ENCODE results near the gene ADAMTSL5. TPM values are rescaled to one million over a fixed set of nuclear protein-coding genes. Genes with fewer than 3 reads are reported as not detected.
"Not testable (repeated sequence)": the region's sequence is repeated elsewhere in the genome, so short reads cannot be mapped to it uniquely, and the experiment has no call there.

The ADAMTSL5 gene
- total RNA-seq, 1 experiment from 2014 or later: 23.9 TPM

- Mint-ChIP-seq H3K4me3 (ENCODE audit: unreplicated experiment) (no peak overlapping the region), H3K9me3 (ENCODE audit: unreplicated experiment) (no peaks in the 10 kb centered on the region), H3K36me3 (ENCODE audit: insufficient read depth, unreplicated experiment) (no peaks in the 10 kb centered on the region), H3K27me3 (ENCODE audit: insufficient read depth, unreplicated experiment) (peaks cover 5% of the 10 kb centered on the region), H3K4me1 (ENCODE audit: low read depth, unreplicated experiment) (no peaks in the 10 kb centered on the region), H3K27ac (ENCODE audit: unreplicated experiment) (no peak overlapping the region)
- peak in 1 of 2 experiments; percentile 34 for DNase-seq
- H3K36me3 ChIP-seq (ENCODE audit: control insufficient read depth, insufficient read depth, low read length): no peaks in the 10 kb centered on the region
- no peak overlapping the region for H3K4me3 ChIP-seq (ENCODE audit: low read depth, low read length)
- POLR2A ChIA-PET: no interaction called here
- TF ChIP-seq CTCF (IDR thresholded peaks at IDR 0.05; ENCODE audit: insufficient read depth in 1 of 2, low read depth in 1 of 2, low read length in 1 of 2, severe bottlenecking in 1 of 2, unreplicated experiment in 1 of 2): no peak
- intact Hi-C loops (cut with micrococcal nuclease; ENCODE audit: unreplicated experiment): no loop called here
- H3K9me3 ChIP-seq: no peaks in the 10 kb centered on the region
- H3K4me1 ChIP-seq: no peaks in the 10 kb centered on the region
- no TSS peak for BruUV-seq (replicated peaks)
- H3K27me3 ChIP-seq (replicated peaks; ENCODE audit: control insufficient read depth, insufficient read depth, low read length): peaks cover 3% of the 10 kb centered on the region
- CTCF ChIA-PET: no interaction called here
These were observed 7.5 kb upstream of the ADAMTSL5 start for GRCh38 chr19:1520203-1520780.

- H3K27ac Mint-ChIP-seq (ENCODE audit: unreplicated experiment); BruUV-seq (replicated peaks); DNase-seq; H3K4me3 Mint-ChIP-seq (ENCODE audit: unreplicated experiment); POLR2A ChIA-PET; H3K36me3 ChIP-seq (ENCODE audit: control insufficient read depth, insufficient read depth, low read length); H3K4me3 ChIP-seq (ENCODE audit: low read depth, low read length); H3K36me3 Mint-ChIP-seq (ENCODE audit: insufficient read depth, unreplicated experiment); intact Hi-C loops (cut with micrococcal nuclease; ENCODE audit: unreplicated experiment); H3K4me1 Mint-ChIP-seq (ENCODE audit: low read depth, unreplicated experiment); H3K27me3 ChIP-seq (replicated peaks; ENCODE audit: control insufficient read depth, insufficient read depth, low read length); H3K4me1 ChIP-seq; H3K9me3 ChIP-seq; H3K9me3 Mint-ChIP-seq (ENCODE audit: unreplicated experiment); H3K27me3 Mint-ChIP-seq (ENCODE audit: insufficient read depth, unreplicated experiment): not testable (repeated sequence)
- CTCF ChIA-PET: interaction anchor here (0.6 kb wide), 1 partner anchor 333 kb away, joined by 3 read pairs; no protein-coding TSS in a partner anchor
These were observed 7.0 kb upstream of the ADAMTSL5 start for GRCh38 chr19:1519802-1520201.

- ChIA-PET CTCF (no interaction called here), POLR2A (interaction anchor here (0.7 kb wide), 1 partner anchor 239 kb away, joined by 5 read pairs; no protein-coding TSS in a partner anchor)
- no peak overlapping the region for H3K4me3 Mint-ChIP-seq (ENCODE audit: unreplicated experiment)
- H3K9me3 Mint-ChIP-seq (ENCODE audit: unreplicated experiment): no peaks in the 10 kb centered on the region
- no peaks in the 10 kb centered on the region for H3K36me3 ChIP-seq (ENCODE audit: control insufficient read depth, insufficient read depth, low read length)
- no peaks in the 10 kb centered on the region for H3K27me3 Mint-ChIP-seq (ENCODE audit: insufficient read depth, unreplicated experiment)
- H3K4me1 ChIP-seq: no peaks in the 10 kb centered on the region
- H3K4me3 ChIP-seq (ENCODE audit: low read depth, low read length): no peak overlapping the region
- intact Hi-C loops (cut with micrococcal nuclease; ENCODE audit: unreplicated experiment): no loop called here
- H3K27ac Mint-ChIP-seq (ENCODE audit: unreplicated experiment): no peak overlapping the region
- H3K27me3 ChIP-seq (replicated peaks; ENCODE audit: control insufficient read depth, insufficient read depth, low read length): no peaks in the 10 kb centered on the region
- TF ChIP-seq CTCF (IDR thresholded peaks at IDR 0.05; ENCODE audit: insufficient read depth in 1 of 2, low read depth in 1 of 2, low read length in 1 of 2, severe bottlenecking in 1 of 2, unreplicated experiment in 1 of 2): no peak
- no peaks in the 10 kb centered on the region for H3K36me3 Mint-ChIP-seq (ENCODE audit: insufficient read depth, unreplicated experiment)
- H3K9me3 ChIP-seq: no peaks in the 10 kb centered on the region
- DNase-seq: no peak
- no peaks in the 10 kb centered on the region for H3K4me1 Mint-ChIP-seq (ENCODE audit: low read depth, unreplicated experiment)
- BruUV-seq (replicated peaks): no TSS peak
These were observed 5.7 kb upstream of the ADAMTSL5 start for GRCh38 chr19:1518471-1518870.

- H3K36me3 Mint-ChIP-seq (ENCODE audit: insufficient read depth, unreplicated experiment): no peaks in the 10 kb centered on the region
- ChIA-PET CTCF (no interaction called here), POLR2A (no interaction called here)
- no peaks in the 10 kb centered on the region for H3K9me3 Mint-ChIP-seq (ENCODE audit: unreplicated experiment)
- no peak overlapping the region for H3K27ac Mint-ChIP-seq (ENCODE audit: unreplicated experiment)
- peak in 1 of 2 experiments; percentile 40 for DNase-seq
- H3K4me1 ChIP-seq: peaks cover 10% of the 10 kb centered on the region; the same call in 1 of the 2 replicates
- no peak for TF ChIP-seq CTCF (IDR thresholded peaks at IDR 0.05; ENCODE audit: insufficient read depth in 1 of 2, low read depth in 1 of 2, low read length in 1 of 2, severe bottlenecking in 1 of 2, unreplicated experiment in 1 of 2)
- no peaks in the 10 kb centered on the region for H3K27me3 ChIP-seq (replicated peaks; ENCODE audit: control insufficient read depth, insufficient read depth, low read length)
- no peaks in the 10 kb centered on the region for H3K27me3 Mint-ChIP-seq (ENCODE audit: insufficient read depth, unreplicated experiment)
- BruUV-seq (replicated peaks): no TSS peak
- no peak overlapping the region for H3K4me3 Mint-ChIP-seq (ENCODE audit: unreplicated experiment)
- H3K4me3 ChIP-seq (ENCODE audit: low read depth, low read length): no peak overlapping the region
- intact Hi-C loops (cut with micrococcal nuclease; ENCODE audit: unreplicated experiment): no loop called here
- H3K9me3 ChIP-seq: no peaks in the 10 kb centered on the region
- H3K4me1 Mint-ChIP-seq (ENCODE audit: low read depth, unreplicated experiment): no peaks in the 10 kb centered on the region
- H3K36me3 ChIP-seq (ENCODE audit: control insufficient read depth, insufficient read depth, low read length): no peaks in the 10 kb centered on the region
These were observed 3.6 kb upstream of the ADAMTSL5 start for GRCh38 chr19:1516395-1516753.
